ENCODE results near the gene CCNI2. TPM values are rescaled to one million over a fixed set of nuclear protein-coding genes. Genes with fewer than 3 reads are reported as not detected.

The CCNI2 gene
- polyA plus RNA-seq, 3 donors from 2014 or later = 0.13 to 1.3 TPM; not detected in 1

DNA sequence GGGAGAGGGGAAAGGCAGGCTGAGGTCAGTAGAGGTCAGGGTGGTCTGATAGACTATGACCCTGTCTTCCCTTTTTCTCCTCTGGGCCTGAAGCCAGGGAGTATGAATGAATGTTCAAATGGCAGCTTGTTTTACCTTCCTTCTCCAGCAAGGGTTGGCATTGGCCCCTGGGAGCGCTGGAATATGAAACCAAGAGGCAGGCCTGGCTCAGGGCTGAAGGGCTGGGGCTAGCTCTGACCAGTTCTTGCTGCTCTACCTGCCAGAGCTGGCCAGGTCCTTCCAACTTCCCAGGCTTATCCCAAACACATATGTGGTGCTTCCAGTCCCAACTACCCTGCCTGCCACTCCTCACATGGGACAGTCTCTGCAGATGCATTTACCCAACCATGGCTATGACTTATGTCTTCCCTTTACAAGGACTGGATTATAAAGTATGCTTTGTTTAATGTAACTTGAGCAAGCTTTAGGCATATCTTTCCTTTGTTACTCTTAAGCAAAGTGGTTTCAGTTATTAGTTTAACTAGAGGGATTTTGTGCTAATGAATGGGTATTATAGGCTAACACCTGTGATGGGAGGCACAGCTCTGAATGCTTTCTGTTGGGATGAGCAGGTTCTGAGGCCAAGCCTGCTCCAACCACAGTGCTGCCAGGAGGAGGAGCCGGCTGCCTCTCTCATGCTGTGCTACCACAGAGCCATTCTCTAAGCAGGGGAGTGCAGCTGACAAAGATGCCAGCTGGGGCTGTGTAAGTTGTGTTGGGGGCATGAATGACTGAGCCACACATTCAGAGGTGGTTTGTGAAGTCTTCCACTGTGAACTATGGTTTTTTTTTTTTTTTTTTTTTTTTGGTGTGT, 6.1 kb downstream of the CCNI2 start:
- no peaks in the 10 kb centered on the region for H3K9me3 Mint-ChIP-seq
- no peaks in the 10 kb centered on the region for H3K36me3 Mint-ChIP-seq
- H3K4me3 Mint-ChIP-seq = no peak overlapping the region
- no peak for DNase-seq
- no peaks in the 10 kb centered on the region for H3K4me1 Mint-ChIP-seq
- H3K27me3 Mint-ChIP-seq (ENCODE audit: low read depth in 3 of 3) = peaks cover 0 to 3% (median 2%) of the 10 kb centered on the region in 3 donors
- no peak overlapping the region for H3K27ac Mint-ChIP-seq

DNA sequence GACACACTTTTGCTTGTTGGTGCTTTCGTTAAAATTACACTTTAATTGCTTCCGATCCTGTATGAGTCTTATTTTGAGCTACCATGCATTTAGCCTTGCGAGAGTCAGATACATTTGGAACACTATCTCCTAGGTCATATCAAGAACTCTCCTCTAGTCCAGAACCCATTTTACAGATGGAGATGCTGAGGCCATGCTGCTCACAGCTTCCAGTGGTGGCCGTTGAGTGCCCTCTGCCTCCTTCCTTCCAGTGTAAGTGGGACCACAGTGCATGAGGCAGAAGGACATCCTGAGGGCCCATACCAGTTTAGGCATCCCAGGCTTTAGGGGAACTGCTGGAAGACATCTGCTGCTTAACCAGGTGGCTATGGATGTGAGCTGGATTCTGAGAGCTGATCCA, 6.9 kb downstream of the CCNI2 start:
- H3K4me1 Mint-ChIP-seq = no peaks in the 10 kb centered on the region
- no peak overlapping the region for H3K4me3 Mint-ChIP-seq
- peaks cover 0 to 3% (median 0%) of the 10 kb centered on the region in 3 donors for H3K36me3 Mint-ChIP-seq
- no peak for DNase-seq
- no peak overlapping the region for H3K27ac Mint-ChIP-seq
- no peaks in the 10 kb centered on the region for H3K9me3 Mint-ChIP-seq
- peaks cover 0 to 3% (median 2%) of the 10 kb centered on the region in 3 donors for H3K27me3 Mint-ChIP-seq (ENCODE audit: low read depth in 3 of 3)

DNA sequence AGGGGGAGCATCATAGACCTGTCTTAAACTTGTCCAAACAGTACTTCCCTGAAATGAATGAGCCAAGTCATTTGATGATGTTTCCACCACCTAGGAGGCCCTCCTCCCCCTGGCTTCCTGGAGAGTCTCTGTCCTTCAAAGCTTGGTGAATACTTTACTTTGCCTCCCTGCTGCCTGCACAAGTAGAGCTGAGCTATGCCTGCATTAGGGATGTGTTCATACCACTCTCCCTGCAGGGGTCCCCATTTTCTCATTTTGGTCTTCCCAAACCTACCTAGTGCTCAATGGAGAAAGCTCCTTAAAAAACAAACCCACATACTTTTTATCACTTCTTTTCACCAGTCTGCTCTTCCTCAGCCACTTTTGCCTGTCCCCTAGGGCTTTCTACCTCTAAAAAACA, 7.7 kb downstream of the CCNI2 start:
- H3K4me1 Mint-ChIP-seq = no peaks in the 10 kb centered on the region
- no peaks in the 10 kb centered on the region for H3K9me3 Mint-ChIP-seq
- no peak overlapping the region for H3K4me3 Mint-ChIP-seq
- H3K27ac Mint-ChIP-seq = no peak overlapping the region
- peaks cover 0 to 2% (median 1%) of the 10 kb centered on the region in 3 donors for H3K27me3 Mint-ChIP-seq (ENCODE audit: low read depth in 3 of 3)
- DNase-seq = no peak
- H3K36me3 Mint-ChIP-seq = peaks cover 0 to 3% (median 0%) of the 10 kb centered on the region in 3 donors

DNA sequence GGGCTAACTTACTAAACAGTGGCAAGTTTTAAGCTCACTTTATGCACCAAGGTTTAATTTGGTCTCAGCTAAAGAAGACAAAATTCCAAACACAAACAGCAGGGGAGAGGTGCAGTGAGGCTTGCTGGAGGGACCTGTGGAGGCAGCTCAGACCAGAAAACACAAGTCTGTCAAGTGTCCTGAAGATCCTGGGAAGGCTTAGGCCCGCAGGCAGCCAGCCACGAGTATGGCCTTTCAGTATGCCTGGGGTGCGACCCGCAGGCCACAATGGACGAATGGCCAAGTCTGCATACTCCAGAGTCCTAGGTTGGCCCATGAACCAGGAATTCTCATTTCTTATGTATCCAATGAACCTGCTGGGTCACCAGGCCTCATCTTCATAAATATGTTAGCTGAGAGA, 9.3 kb downstream of the CCNI2 start:
- no peak overlapping the region for H3K4me3 Mint-ChIP-seq
- no peaks in the 10 kb centered on the region for H3K4me1 Mint-ChIP-seq
- H3K27ac Mint-ChIP-seq = no peak overlapping the region
- no peak for DNase-seq
- H3K9me3 Mint-ChIP-seq = no peaks in the 10 kb centered on the region
- H3K36me3 Mint-ChIP-seq = peaks cover 0 to 9% (median 3%) of the 10 kb centered on the region in 3 donors
- H3K27me3 Mint-ChIP-seq (ENCODE audit: low read depth in 3 of 3) = peaks cover 0 to 2% (median 1%) of the 10 kb centered on the region in 3 donors

DNA sequence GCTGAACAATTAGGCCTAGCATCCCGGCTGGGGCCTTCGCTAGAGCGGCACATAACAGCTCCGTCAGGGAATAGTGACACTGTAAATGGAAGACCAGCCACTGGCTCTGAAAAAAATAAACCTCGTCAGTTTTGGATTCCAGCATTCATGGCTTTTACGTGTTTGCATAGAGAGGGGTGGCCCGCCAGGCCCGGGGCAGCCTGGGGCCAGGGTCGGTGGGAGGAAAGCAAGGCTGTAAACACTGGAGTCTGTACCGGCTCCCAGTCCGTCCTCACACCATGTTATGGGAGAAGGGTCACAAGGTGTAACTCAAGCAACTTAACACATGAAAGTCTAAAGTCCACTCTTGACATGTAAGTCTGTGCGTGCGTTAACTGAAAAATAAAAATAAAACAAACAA, 11.2 kb downstream of the CCNI2 start:
- Mint-ChIP-seq H3K4me3 (no peak overlapping the region), H3K4me1 (no peaks in the 10 kb centered on the region), H3K36me3 (peaks cover 0 to 15% (median 3%) of the 10 kb centered on the region in 3 donors), H3K27me3 (ENCODE audit: low read depth in 3 of 3) (peaks cover 0 to 1% (median 0%) of the 10 kb centered on the region in 3 donors), H3K9me3 (no peaks in the 10 kb centered on the region), H3K27ac (no peak overlapping the region)
- no peak for DNase-seq

DNA sequence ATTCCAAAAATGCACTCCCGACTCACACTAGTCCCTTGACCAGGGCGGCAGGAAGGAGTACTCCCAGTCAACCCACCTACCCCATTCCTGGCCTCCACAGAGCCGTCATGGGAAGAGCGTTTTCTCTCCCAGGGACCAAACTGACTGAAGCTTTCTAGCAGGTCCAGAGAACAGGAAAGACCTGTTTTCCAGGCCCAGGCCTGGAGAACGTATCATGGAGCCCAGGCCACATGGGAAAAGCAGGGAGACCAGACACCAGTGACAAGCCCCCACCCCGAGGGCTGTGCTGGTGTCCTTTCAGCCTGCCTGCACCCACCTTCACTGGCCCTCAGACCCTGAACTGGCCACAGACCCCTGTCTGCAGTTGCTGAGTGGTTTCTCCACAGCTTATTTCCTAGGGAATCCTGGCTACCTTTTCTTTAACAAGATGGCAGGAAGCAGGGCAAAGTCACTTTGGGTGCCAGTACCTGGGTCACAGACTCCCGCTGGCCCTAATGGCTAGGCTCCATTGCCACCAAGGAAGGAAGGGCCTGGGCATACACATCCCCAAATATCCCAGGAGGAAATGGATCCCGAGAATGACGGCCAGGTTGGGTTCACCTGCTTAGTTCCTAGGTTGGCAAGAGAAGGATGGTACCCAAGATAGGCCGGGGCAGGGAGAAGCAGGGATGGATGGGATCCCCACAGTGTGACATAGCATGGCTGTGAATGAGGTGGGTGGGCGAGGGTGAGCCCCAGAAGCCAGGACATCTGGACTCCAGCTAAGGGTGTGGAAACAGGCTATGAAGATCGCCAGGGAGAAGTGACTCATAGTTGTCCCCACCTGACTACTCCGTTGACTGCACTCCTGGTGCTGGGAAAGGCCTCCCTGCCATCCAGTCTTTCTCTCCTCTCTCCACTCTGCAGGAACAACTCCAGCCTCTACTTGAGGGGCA, 12.2 kb downstream of the CCNI2 start:
- Mint-ChIP-seq H3K27me3 (ENCODE audit: low read depth in 3 of 3) (peaks cover 0 to 2% (median 1%) of the 10 kb centered on the region in 3 donors), H3K9me3 (no peaks in the 10 kb centered on the region), H3K4me3 (no peak overlapping the region), H3K36me3 (peaks cover 0 to 15% (median 3%) of the 10 kb centered on the region in 3 donors), H3K27ac (no peak overlapping the region), H3K4me1 (no peaks in the 10 kb centered on the region)
- no peak for DNase-seq

DNA sequence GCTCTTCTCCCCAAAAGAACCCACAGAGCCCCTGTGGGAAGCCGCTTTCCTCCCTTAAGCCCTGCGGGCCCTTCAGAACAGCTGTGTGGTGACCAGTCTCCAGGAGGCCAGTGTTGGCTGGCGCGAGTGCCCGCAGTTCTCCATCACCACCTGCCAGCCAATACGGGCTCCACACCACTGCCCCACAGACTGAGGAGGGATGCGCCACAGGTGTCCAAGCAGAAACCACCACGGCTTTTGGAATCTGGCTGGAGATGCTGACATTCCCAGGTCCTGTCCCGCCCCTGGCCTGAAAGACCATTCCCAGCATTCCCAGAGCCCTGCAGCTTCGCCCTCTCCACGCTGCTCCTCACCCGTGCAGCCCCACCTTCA, 12.8 kb downstream of the CCNI2 start:
- no peak for DNase-seq
- peaks cover 0 to 15% (median 3%) of the 10 kb centered on the region in 3 donors for H3K36me3 Mint-ChIP-seq
- H3K4me1 Mint-ChIP-seq = no peaks in the 10 kb centered on the region
- no peak overlapping the region for H3K27ac Mint-ChIP-seq
- no peaks in the 10 kb centered on the region for H3K9me3 Mint-ChIP-seq
- peaks cover 0 to 2% (median 1%) of the 10 kb centered on the region in 3 donors for H3K27me3 Mint-ChIP-seq (ENCODE audit: low read depth in 3 of 3)
- no peak overlapping the region for H3K4me3 Mint-ChIP-seq

DNA sequence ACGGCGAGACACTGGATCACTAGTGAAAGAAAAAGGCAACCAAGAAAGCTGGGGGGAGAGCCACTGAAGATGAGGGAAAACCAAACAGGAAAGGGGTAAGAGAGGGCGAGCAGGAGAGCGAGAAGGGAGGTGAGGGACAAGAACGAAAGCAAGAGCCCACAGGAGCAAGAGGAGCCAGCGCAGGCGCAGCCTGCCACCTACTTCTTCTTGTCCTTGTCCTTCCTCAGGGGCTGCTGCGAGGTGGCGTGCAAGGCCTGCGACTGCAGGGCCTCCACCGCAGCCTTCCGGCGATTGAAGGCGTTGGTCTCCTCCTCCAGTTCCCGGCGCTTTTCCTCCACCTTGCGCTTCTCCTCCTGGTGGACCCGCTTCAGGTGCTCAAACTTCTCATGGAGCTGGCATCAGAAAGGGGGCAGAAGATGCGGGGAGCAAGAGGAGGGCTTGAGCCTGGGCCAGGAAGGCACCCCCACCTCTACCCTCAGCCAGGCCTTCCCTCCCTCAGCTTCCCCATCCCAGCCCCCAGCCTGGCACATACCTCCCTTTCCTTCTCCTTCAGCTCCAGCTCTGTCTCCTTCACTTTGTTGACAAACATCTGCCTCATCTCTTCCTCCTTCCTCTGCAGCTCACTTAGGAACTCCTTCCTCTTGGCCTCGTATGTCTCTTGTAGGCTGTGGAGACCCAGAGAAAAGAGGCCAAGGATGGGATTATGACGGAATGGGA, 13.5 kb downstream of the CCNI2 start:
- H3K4me3 Mint-ChIP-seq = no peak overlapping the region
- no peaks in the 10 kb centered on the region for H3K4me1 Mint-ChIP-seq
- DNase-seq = no peak
- H3K9me3 Mint-ChIP-seq = no peaks in the 10 kb centered on the region
- no peak overlapping the region for H3K27ac Mint-ChIP-seq
- H3K27me3 Mint-ChIP-seq (ENCODE audit: low read depth in 3 of 3) = peaks cover 0 to 2% (median 1%) of the 10 kb centered on the region in 3 donors
- peaks cover 0 to 15% (median 3%) of the 10 kb centered on the region in 3 donors for H3K36me3 Mint-ChIP-seq

DNA sequence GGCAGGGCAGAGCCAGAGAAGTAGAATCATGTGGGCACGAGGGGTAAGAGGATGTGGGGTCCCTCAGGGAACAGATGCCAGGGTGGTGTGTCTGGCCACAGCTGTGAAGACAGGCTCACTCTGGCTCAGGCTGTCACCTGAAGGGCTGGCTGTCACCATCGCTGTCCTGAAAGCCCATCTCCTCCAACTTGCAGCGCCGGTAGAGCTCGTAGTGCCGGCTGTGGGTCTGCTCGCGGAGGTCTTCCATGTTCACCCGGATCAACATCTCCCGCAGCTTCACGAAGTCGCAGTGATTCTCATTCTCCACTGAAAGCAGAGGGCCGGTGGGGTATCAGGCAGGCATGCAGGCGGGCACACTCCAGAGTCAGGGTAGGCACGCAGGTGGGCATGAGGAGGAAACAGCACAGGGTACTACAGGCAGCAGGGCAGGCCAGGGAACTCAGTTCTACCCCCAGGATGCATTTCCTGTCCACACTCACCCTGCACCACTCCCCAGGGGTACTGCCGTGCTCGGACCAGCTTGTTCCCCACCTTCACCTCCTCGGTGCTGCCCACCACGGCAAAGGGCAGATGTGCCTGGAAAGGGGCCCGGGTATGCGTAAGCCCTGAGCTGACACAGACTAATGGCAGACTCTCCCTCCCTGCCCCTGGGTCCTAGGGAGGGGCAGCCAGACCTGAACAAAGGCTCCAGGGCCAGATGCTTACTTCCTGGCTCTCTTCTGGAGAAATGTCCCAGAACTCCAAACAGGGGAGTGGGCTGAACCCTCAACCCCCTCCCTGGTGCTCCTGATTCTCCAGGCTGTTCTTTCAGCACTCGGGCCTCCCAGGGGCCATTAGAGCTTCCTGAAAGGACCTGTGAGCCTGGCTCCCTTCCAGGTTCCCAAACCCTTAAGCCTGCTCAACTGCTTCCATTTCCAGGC, 14.4 kb downstream of the CCNI2 start:
- H3K36me3 Mint-ChIP-seq = peaks cover 0 to 15% (median 3%) of the 10 kb centered on the region in 3 donors
- no peak overlapping the region for H3K4me3 Mint-ChIP-seq
- H3K27ac Mint-ChIP-seq = no peak overlapping the region
- no peak for DNase-seq
- H3K27me3 Mint-ChIP-seq (ENCODE audit: low read depth in 3 of 3) = peaks cover 0 to 2% (median 1%) of the 10 kb centered on the region in 3 donors
- H3K9me3 Mint-ChIP-seq = no peaks in the 10 kb centered on the region
- no peaks in the 10 kb centered on the region for H3K4me1 Mint-ChIP-seq

DNA sequence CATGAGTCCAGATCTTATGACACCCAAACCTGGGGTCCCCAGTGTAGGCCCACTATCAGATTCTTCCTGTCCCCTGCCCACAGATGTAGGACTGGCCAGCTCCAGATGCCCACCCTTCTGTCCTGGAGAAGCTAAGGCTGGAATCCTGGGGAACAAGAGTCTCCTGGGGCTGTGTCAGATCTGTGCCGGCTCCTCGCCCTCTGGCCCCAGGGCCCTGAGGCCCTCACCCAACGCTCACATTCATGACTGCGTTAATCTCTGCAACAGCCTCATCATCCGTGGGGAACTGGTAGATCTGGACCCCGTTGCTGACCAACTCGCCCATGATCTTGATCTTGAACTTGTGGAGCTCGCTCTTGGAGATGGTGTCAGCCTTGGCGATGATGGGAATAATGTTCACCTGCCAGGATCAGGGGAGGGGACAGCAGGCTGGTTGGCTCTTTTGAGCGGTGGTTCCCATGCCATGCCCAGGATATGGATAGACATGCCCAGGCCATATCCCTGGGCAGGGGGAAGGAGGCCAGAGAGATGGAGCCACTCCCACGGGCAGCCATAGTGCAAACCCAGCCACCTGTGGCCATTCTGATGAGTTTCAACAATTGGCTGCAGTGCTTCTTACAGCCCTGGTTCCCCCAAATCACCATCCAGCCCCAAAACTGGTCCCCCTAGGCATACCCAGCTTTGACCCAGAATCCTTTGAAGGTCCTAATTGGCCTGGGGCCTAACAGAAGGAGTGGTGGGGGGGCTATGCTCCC, 15.2 kb downstream of the CCNI2 start:
- no peaks in the 10 kb centered on the region for H3K4me1 Mint-ChIP-seq
- DNase-seq = no peak
- no peaks in the 10 kb centered on the region for H3K9me3 Mint-ChIP-seq
- no peak overlapping the region for H3K4me3 Mint-ChIP-seq
- H3K27ac Mint-ChIP-seq = peak overlapping the region in 1 of 6 donors; percentile 22
- H3K36me3 Mint-ChIP-seq = peaks cover 0 to 15% (median 3%) of the 10 kb centered on the region in 3 donors
- peaks cover 0 to 2% (median 1%) of the 10 kb centered on the region in 3 donors for H3K27me3 Mint-ChIP-seq (ENCODE audit: low read depth in 3 of 3)

DNA sequence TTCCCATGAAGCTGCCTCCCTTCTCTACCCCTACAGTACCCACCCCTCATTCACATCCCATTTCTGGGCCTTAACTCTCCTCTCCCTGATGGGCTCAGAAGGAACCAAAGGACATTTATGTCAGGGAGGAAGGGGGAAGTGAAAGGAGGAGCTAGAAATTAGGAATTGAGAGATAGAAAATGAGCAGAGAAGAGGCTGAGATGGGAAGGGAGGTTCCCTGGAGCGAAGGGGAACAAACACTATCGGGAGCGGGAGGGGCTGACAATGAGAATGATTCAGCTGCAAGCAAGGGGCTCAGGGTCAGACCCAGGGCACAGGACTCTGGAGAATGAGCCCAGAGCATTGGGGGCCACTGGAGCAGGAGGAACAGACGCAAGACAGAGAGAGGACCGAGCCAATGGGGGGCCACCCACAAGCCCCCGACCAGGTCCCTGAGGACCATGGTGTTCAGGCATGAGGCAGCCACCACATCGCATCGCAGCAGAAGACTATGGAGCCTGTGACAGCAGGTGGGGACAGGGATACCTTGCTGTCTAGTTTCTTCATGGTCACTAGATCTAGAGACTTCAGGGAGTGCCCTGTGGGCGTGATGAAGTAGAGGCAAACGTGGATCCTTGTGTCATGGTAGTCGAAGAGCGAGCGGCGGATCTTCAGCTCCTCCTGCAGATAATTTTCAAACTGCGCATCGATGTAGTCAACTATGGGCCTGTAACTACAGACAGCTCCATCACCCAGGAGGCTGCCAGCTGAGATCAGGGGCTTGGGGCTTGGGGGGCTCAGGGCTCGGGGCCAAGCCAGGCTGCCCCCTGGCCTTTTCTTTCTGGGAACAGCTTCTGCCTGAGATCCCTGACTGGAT, 16.2 kb downstream of the CCNI2 start:
- no peaks in the 10 kb centered on the region for H3K4me1 Mint-ChIP-seq
- H3K4me3 Mint-ChIP-seq = no peak overlapping the region
- H3K36me3 Mint-ChIP-seq = peaks cover 0 to 15% (median 3%) of the 10 kb centered on the region in 3 donors
- H3K27ac Mint-ChIP-seq = no peak overlapping the region
- DNase-seq = no peak
- peaks cover 0 to 2% (median 1%) of the 10 kb centered on the region in 3 donors for H3K27me3 Mint-ChIP-seq (ENCODE audit: low read depth in 3 of 3)
- H3K9me3 Mint-ChIP-seq = no peaks in the 10 kb centered on the region

Data from immature natural killer cell (primary cell).